Trophoblast cell (in vitro differentiated cells and primary cell): ENCODE measurements around the gene SFTA2.

Experiments used
- DNase-seq, 2 donors: peaks; one replicate each; pipeline ENCODE4 v3.0.0-alpha.2; 2016
- H2AFZ ChIP-seq: 2 replicates; pipeline ENCODE4 v1.6.1; 2013; ENCODE audit warnings: low read length, moderate library complexity, mild to moderate bottlenecking; ENCODE audit not compliant: insufficient read depth, poor library complexity
- H2AK5ac ChIP-seq: 2 replicates; pipeline ENCODE4 v1.6.1; 2013; ENCODE audit warnings: mild to moderate bottlenecking, low read length
- H2BK120ac ChIP-seq: 2 replicates; pipeline ENCODE4 v1.6.1; 2013; ENCODE audit warnings: low read length, mild to moderate bottlenecking, moderate library complexity; ENCODE audit not compliant: insufficient read depth, poor library complexity
- H2BK12ac ChIP-seq: 2 replicates; pipeline ENCODE4 v1.6.1; 2013; ENCODE audit warnings: mild to moderate bottlenecking, low read length, moderate library complexity
- H2BK5ac ChIP-seq: 2 replicates; pipeline ENCODE4 v1.6.1; 2013; ENCODE audit warnings: low read length, low read depth, moderate library complexity, mild to moderate bottlenecking; ENCODE audit not compliant: poor library complexity
- H3K14ac ChIP-seq: 2 replicates; pipeline ENCODE4 v1.6.1; 2013; ENCODE audit warnings: mild to moderate bottlenecking, low read length
- H3K18ac ChIP-seq: 2 replicates; pipeline ENCODE4 v1.6.1; 2013; ENCODE audit warnings: mild to moderate bottlenecking, low read length
- H3K23ac ChIP-seq: 2 replicates; pipeline ENCODE4 v1.6.1; 2013; ENCODE audit warnings: low read length
- H3K27ac ChIP-seq: 2 replicates; pipeline ENCODE4 v1.5.1; 2013; ENCODE audit warnings: low read depth, mild to moderate bottlenecking, inconsistent platforms, low read length, moderate library complexity
- H3K27me3 ChIP-seq: 2 replicates; pipeline ENCODE4 v1.6.1; 2013; ENCODE audit warnings: inconsistent platforms, mild to moderate bottlenecking, low read length, moderate library complexity; ENCODE audit not compliant: insufficient read depth
- H3K36me3 ChIP-seq, 2 experiments: 1 replicate in 1 of 2; 2 replicates in 1 of 2; pipeline ENCODE4 v1.6.1; 2013; ENCODE audit warnings: low read length in 2 of 2, mild to moderate bottlenecking in 2 of 2, moderate library complexity in 1 of 2; ENCODE audit not compliant: insufficient read depth in 2 of 2, control insufficient read depth in 1 of 2
- H3K4ac ChIP-seq: 2 replicates; pipeline ENCODE4 v1.6.1; 2013; ENCODE audit warnings: low read depth, mild to moderate bottlenecking, low read length, moderate library complexity
- H3K4me1 ChIP-seq, 2 experiments: 1 replicate in 1 of 2; 2 replicates in 1 of 2; pipeline ENCODE4 v1.6.1; 2013; ENCODE audit warnings: low read length in 2 of 2, mild to moderate bottlenecking in 2 of 2, moderate library complexity in 1 of 2; ENCODE audit not compliant: insufficient read depth in 2 of 2, control insufficient read depth in 1 of 2
- H3K4me2 ChIP-seq: 2 replicates; pipeline ENCODE4 v1.6.1; 2013; ENCODE audit warnings: inconsistent platforms, mild to moderate bottlenecking, low read length, moderate library complexity
- H3K4me3 ChIP-seq: 2 replicates; pipeline ENCODE4 v1.5.1; 2013; ENCODE audit warnings: mild to moderate bottlenecking, low read depth, low read length, inconsistent platforms
- H3K79me1 ChIP-seq: one replicate; pipeline ENCODE4 v1.6.1; 2013; ENCODE audit warnings: low read length
- H3K79me2 ChIP-seq: 2 replicates; pipeline ENCODE4 v1.6.1; 2013; ENCODE audit warnings: low read length, mild to moderate bottlenecking; ENCODE audit not compliant: control insufficient read depth, insufficient read depth, poor library complexity
- H3K9ac ChIP-seq: 2 replicates; pipeline ENCODE4 v1.6.1; 2013; ENCODE audit warnings: mild to moderate bottlenecking, low read length
- H3K9me3 ChIP-seq: 2 replicates; pipeline ENCODE4 v1.6.1; 2013; ENCODE audit warnings: low read depth, mild to moderate bottlenecking, control low read depth, inconsistent platforms, low read length; ENCODE audit not compliant: insufficient read depth
- H4K12ac ChIP-seq: 2 replicates; pipeline ENCODE4 v1.6.1; 2013; ENCODE audit warnings: low read depth, mild to moderate bottlenecking, low read length, moderate library complexity
- H4K8ac ChIP-seq: 2 replicates; pipeline ENCODE4 v1.6.1; 2013; ENCODE audit warnings: low read depth, mild to moderate bottlenecking, low read length, moderate library complexity
- H4K91ac ChIP-seq: one replicate; pipeline ENCODE4 v1.6.1; 2013; ENCODE audit warnings: low read depth, mild to moderate bottlenecking, low read length, moderate library complexity
- WGBS: extraction: QIAGEN DNeasy Blood & Tissue Kit; methylation state at CpG from one replicate; pipeline ENCODE4 v1.1.7; 2013; ENCODE audit warnings: missing lambda C conversion rate; ENCODE audit not compliant: insufficient read length, insufficient coverage; ENCODE audit errors: extremely low coverage; 5-methylcytosine and 5-hydroxymethylcytosine counted together

Gene SFTA2

GRCh38 chr6:30885999-30886896 is 45.7 kb downstream of the SFTA2 start:
- Histone ChIP-seq H3K18ac (peak overlapping the region; percentile 91), H2AK5ac (peak overlapping the region; percentile 28), H3K27me3 (no peaks in the 10 kb centered on the region), H3K9ac (peak overlapping the region; percentile 20), H3K4me2 (peak overlapping the region; percentile 59), H3K14ac (peak overlapping the region; percentile 60), H3K79me1 (peaks cover 47% of the 10 kb centered on the region), H2AFZ (peak overlapping the region; percentile 48), H2BK120ac (peak overlapping the region; percentile 64), H4K12ac (peak overlapping the region; percentile 64), H2BK5ac (peak overlapping the region; percentile 28), H3K23ac (no peak overlapping the region), H2BK12ac (peak overlapping the region; percentile 32), H3K36me3 (peaks cover 28% of the 10 kb centered on the region in 2 experiments), H3K79me2 (peaks cover 30% of the 10 kb centered on the region), H3K27ac (peak overlapping the region; percentile 84), H3K4me3 (peak overlapping the region; percentile 74), H4K8ac (peak overlapping the region; percentile 35), H3K4me1 (peaks cover 30 to 41% of the 10 kb centered on the region in 2 experiments), H3K9me3 (no peaks in the 10 kb centered on the region), H3K4ac (peak overlapping the region; percentile 64), H4K91ac (peak overlapping the region; percentile 85)
- peak; percentile 33 to 51 for DNase-seq
- no CpG with 5 or more reads among the region's 18 CpGs for WGBS

- Histone ChIP-seq H3K23ac (no peak overlapping the region), H3K4me2 (peak overlapping the region; percentile 59), H4K12ac (peak overlapping the region; percentile 10), H2BK12ac (no peak overlapping the region), H3K27me3 (no peaks in the 10 kb centered on the region), H2BK120ac (no peak overlapping the region), H3K4me3 (peak overlapping the region; percentile 74), H2BK5ac (peak overlapping the region; percentile 6), H3K14ac (peak overlapping the region; percentile 6), H3K4me1 (peaks cover 36 to 44% of the 10 kb centered on the region in 2 experiments), H3K36me3 (peaks cover 21% of the 10 kb centered on the region in 2 experiments), H3K9ac (peak overlapping the region; percentile 20), H4K91ac (peak overlapping the region; percentile 85), H3K18ac (peak overlapping the region; percentile 36), H3K79me1 (peaks cover 50% of the 10 kb centered on the region), H3K27ac (peak overlapping the region; percentile 84), H2AK5ac (peak overlapping the region; percentile 22), H3K4ac (peak overlapping the region; percentile 21), H3K79me2 (peaks cover 30% of the 10 kb centered on the region), H4K8ac (peak overlapping the region; percentile 15), H2AFZ (no peak overlapping the region), H3K9me3 (no peaks in the 10 kb centered on the region)
- no CpG with 5 or more reads among the region's 7 CpGs for WGBS
- DNase-seq: peak in 1 of 2 donors; percentile 16
Observed at GRCh38 chr6:30885481-30885998, 46.4 kb downstream of the SFTA2 start.

GRCh38 chr6:30884521-30885480 is 47.2 kb downstream of the SFTA2 start:
- H2AFZ ChIP-seq: no peak overlapping the region
- peak overlapping the region; percentile 68 for H3K18ac ChIP-seq
- peak overlapping the region; percentile 58 for H2BK120ac ChIP-seq
- peak overlapping the region; percentile 6 for H2BK5ac ChIP-seq
- H4K91ac ChIP-seq: peak overlapping the region; percentile 85
- DNase-seq: peak; percentile 53 to 57
- no peak overlapping the region for H4K12ac ChIP-seq
- H3K23ac ChIP-seq: no peak overlapping the region
- no peak overlapping the region for H2BK12ac ChIP-seq
- peaks cover 14% of the 10 kb centered on the region in 2 experiments for H3K36me3 ChIP-seq
- H3K9me3 ChIP-seq: no peaks in the 10 kb centered on the region
- H3K4ac ChIP-seq: peak overlapping the region; percentile 21
- peaks cover 36 to 44% of the 10 kb centered on the region in 2 experiments for H3K4me1 ChIP-seq
- peaks cover 50% of the 10 kb centered on the region for H3K79me1 ChIP-seq
- H3K27ac ChIP-seq: peak overlapping the region; percentile 84
- peak overlapping the region; percentile 75 for H3K9ac ChIP-seq
- H2AK5ac ChIP-seq: peak overlapping the region; percentile 22
- peak overlapping the region; percentile 20 for H4K8ac ChIP-seq
- peaks cover 30% of the 10 kb centered on the region for H3K79me2 ChIP-seq
- peak overlapping the region; percentile 59 for H3K4me2 ChIP-seq
- WGBS: no CpG with 5 or more reads among the region's 59 CpGs
- no peaks in the 10 kb centered on the region for H3K27me3 ChIP-seq
- peak overlapping the region; percentile 74 for H3K4me3 ChIP-seq
- H3K14ac ChIP-seq: peak overlapping the region; percentile 32
